ENCODE results near the gene ATP8A2.

The ATP8A2 gene

GRCh38 chr13:25420161-25420560 is 48.4 kb downstream of the ATP8A2 start:
- H3K4me3 ChIP-seq (ENCODE audit: low read length in 2 of 2), result no peak overlapping the region
- no peaks in the 10 kb centered on the region for H3K4me1 ChIP-seq (ENCODE audit: control insufficient read depth, insufficient read depth, low read length)
- H3K9me3 ChIP-seq (ENCODE audit: control insufficient read depth in 2 of 2, low read length in 2 of 2), result no peaks in the 10 kb centered on the region
- peaks cover 0 to 4% of the 10 kb centered on the region in 2 donors for H3K27me3 ChIP-seq (ENCODE audit: control insufficient read depth in 1 of 2, insufficient read depth in 2 of 2, low read length in 2 of 2)
- H3K27ac ChIP-seq (ENCODE audit: low read length), result no peak overlapping the region
- no peaks in the 10 kb centered on the region for H3K36me3 ChIP-seq (ENCODE audit: control insufficient read depth in 2 of 2, insufficient read depth in 2 of 2, low read length in 2 of 2)
- H3K9ac ChIP-seq (ENCODE audit: low read length in 2 of 2), result no peak overlapping the region

GRCh38 chr13:25421612-25422011 is 49.8 kb downstream of the ATP8A2 start:
- no peaks in the 10 kb centered on the region for H3K9me3 ChIP-seq (ENCODE audit: control insufficient read depth in 2 of 2, low read length in 2 of 2)
- H3K36me3 ChIP-seq (ENCODE audit: control insufficient read depth in 2 of 2, insufficient read depth in 2 of 2, low read length in 2 of 2), result no peaks in the 10 kb centered on the region
- H3K27me3 ChIP-seq (ENCODE audit: control insufficient read depth in 1 of 2, insufficient read depth in 2 of 2, low read length in 2 of 2), result peaks cover 0 to 3% of the 10 kb centered on the region in 2 donors
- no peak overlapping the region for H3K9ac ChIP-seq (ENCODE audit: low read length in 2 of 2)
- H3K4me3 ChIP-seq (ENCODE audit: low read length in 2 of 2), result no peak overlapping the region
- no peak overlapping the region for H3K27ac ChIP-seq (ENCODE audit: low read length)
- no peaks in the 10 kb centered on the region for H3K4me1 ChIP-seq (ENCODE audit: control insufficient read depth, insufficient read depth, low read length)

GRCh38 chr13:25422153-25422552 is 50.4 kb downstream of the ATP8A2 start:
- Histone ChIP-seq H3K27ac (ENCODE audit: low read length) (no peak overlapping the region), H3K4me3 (ENCODE audit: low read length in 2 of 2) (no peak overlapping the region), H3K36me3 (ENCODE audit: control insufficient read depth in 2 of 2, insufficient read depth in 2 of 2, low read length in 2 of 2) (no peaks in the 10 kb centered on the region), H3K9me3 (ENCODE audit: control insufficient read depth in 2 of 2, low read length in 2 of 2) (no peaks in the 10 kb centered on the region), H3K4me1 (ENCODE audit: control insufficient read depth, insufficient read depth, low read length) (no peaks in the 10 kb centered on the region), H3K27me3 (ENCODE audit: control insufficient read depth in 1 of 2, insufficient read depth in 2 of 2, low read length in 2 of 2) (peaks cover 0 to 3% of the 10 kb centered on the region in 2 donors), H3K9ac (ENCODE audit: low read length in 2 of 2) (no peak overlapping the region)

- H3K36me3 ChIP-seq (ENCODE audit: control insufficient read depth in 2 of 2, insufficient read depth in 2 of 2, low read length in 2 of 2), result no peaks in the 10 kb centered on the region
- H3K4me1 ChIP-seq (ENCODE audit: control insufficient read depth, insufficient read depth, low read length), result no peaks in the 10 kb centered on the region
- no peaks in the 10 kb centered on the region for H3K9me3 ChIP-seq (ENCODE audit: control insufficient read depth in 2 of 2, low read length in 2 of 2)
These were observed 52.1 kb downstream of the ATP8A2 start for GRCh38 chr13:25423831-25424230.

GRCh38 chr13:25429466-25429865 is 57.7 kb downstream of the ATP8A2 start:
- peaks cover 0 to 4% of the 10 kb centered on the region in 2 donors for H3K27me3 ChIP-seq (ENCODE audit: control insufficient read depth in 1 of 2, insufficient read depth in 2 of 2, low read length in 2 of 2)
- H3K4me3 ChIP-seq (ENCODE audit: low read length in 2 of 2), result no peak overlapping the region

More at GRCh38 chr13:25423831-25424230, 52.1 kb downstream of the ATP8A2 start:
- H3K9ac ChIP-seq (ENCODE audit: low read length in 2 of 2), result no peak overlapping the region
- H3K27me3 ChIP-seq (ENCODE audit: control insufficient read depth in 1 of 2, insufficient read depth in 2 of 2, low read length in 2 of 2), result peaks cover 0 to 1% of the 10 kb centered on the region in 2 donors
- no peak overlapping the region for H3K27ac ChIP-seq (ENCODE audit: low read length)
- no peak overlapping the region for H3K4me3 ChIP-seq (ENCODE audit: low read length in 2 of 2)

GRCh38 chr13:25432691-25433090 is 60.9 kb downstream of the ATP8A2 start:
- Histone ChIP-seq H3K4me1 (ENCODE audit: control insufficient read depth, insufficient read depth, low read length) (no peaks in the 10 kb centered on the region), H3K27ac (ENCODE audit: low read length) (no peak overlapping the region), H3K36me3 (ENCODE audit: control insufficient read depth in 2 of 2, insufficient read depth in 2 of 2, low read length in 2 of 2) (no peaks in the 10 kb centered on the region), H3K9ac (ENCODE audit: low read length in 2 of 2) (no peak overlapping the region), H3K4me3 (ENCODE audit: low read length in 2 of 2) (no peak overlapping the region), H3K9me3 (ENCODE audit: control insufficient read depth in 2 of 2, low read length in 2 of 2) (no peaks in the 10 kb centered on the region), H3K27me3 (ENCODE audit: control insufficient read depth in 1 of 2, insufficient read depth in 2 of 2, low read length in 2 of 2) (peaks cover 0 to 4% of the 10 kb centered on the region in 2 donors)

More at GRCh38 chr13:25429466-25429865, 57.7 kb downstream of the ATP8A2 start:
- Histone ChIP-seq H3K9ac (ENCODE audit: low read length in 2 of 2) (no peak overlapping the region), H3K4me1 (ENCODE audit: control insufficient read depth, insufficient read depth, low read length) (no peaks in the 10 kb centered on the region), H3K9me3 (ENCODE audit: control insufficient read depth in 2 of 2, low read length in 2 of 2) (no peaks in the 10 kb centered on the region), H3K27ac (ENCODE audit: low read length) (no peak overlapping the region), H3K36me3 (ENCODE audit: control insufficient read depth in 2 of 2, insufficient read depth in 2 of 2, low read length in 2 of 2) (no peaks in the 10 kb centered on the region)

- H3K36me3 ChIP-seq (ENCODE audit: control insufficient read depth in 2 of 2, insufficient read depth in 2 of 2, low read length in 2 of 2), result no peaks in the 10 kb centered on the region
- no peak overlapping the region for H3K27ac ChIP-seq (ENCODE audit: low read length)
- no peak overlapping the region for H3K4me3 ChIP-seq (ENCODE audit: low read length in 2 of 2)
- no peaks in the 10 kb centered on the region for H3K27me3 ChIP-seq (ENCODE audit: control insufficient read depth in 1 of 2, insufficient read depth in 2 of 2, low read length in 2 of 2)
- no peaks in the 10 kb centered on the region for H3K4me1 ChIP-seq (ENCODE audit: control insufficient read depth, insufficient read depth, low read length)
- H3K9me3 ChIP-seq (ENCODE audit: control insufficient read depth in 2 of 2, low read length in 2 of 2), result no peaks in the 10 kb centered on the region
- no peak overlapping the region for H3K9ac ChIP-seq (ENCODE audit: low read length in 2 of 2)
These were observed 68.3 kb downstream of the ATP8A2 start for GRCh38 chr13:25440061-25440460.

- Histone ChIP-seq H3K27ac (ENCODE audit: low read length) (no peak overlapping the region), H3K9me3 (ENCODE audit: control insufficient read depth in 2 of 2, low read length in 2 of 2) (peaks cover 0 to 12% of the 10 kb centered on the region in 2 donors), H3K4me3 (ENCODE audit: low read length in 2 of 2) (no peak overlapping the region), H3K36me3 (ENCODE audit: control insufficient read depth in 2 of 2, insufficient read depth in 2 of 2, low read length in 2 of 2) (no peaks in the 10 kb centered on the region), H3K4me1 (ENCODE audit: control insufficient read depth, insufficient read depth, low read length) (no peaks in the 10 kb centered on the region), H3K9ac (ENCODE audit: low read length in 2 of 2) (no peak overlapping the region), H3K27me3 (ENCODE audit: control insufficient read depth in 1 of 2, insufficient read depth in 2 of 2, low read length in 2 of 2) (no peaks in the 10 kb centered on the region)
These were observed 74.5 kb downstream of the ATP8A2 start for GRCh38 chr13:25446261-25446660.

GRCh38 chr13:25447396-25447795 is 75.6 kb downstream of the ATP8A2 start:
- Histone ChIP-seq H3K36me3 (ENCODE audit: control insufficient read depth in 2 of 2, insufficient read depth in 2 of 2, low read length in 2 of 2) (no peaks in the 10 kb centered on the region), H3K27ac (ENCODE audit: low read length) (no peak overlapping the region), H3K4me3 (ENCODE audit: low read length in 2 of 2) (no peak overlapping the region), H3K4me1 (ENCODE audit: control insufficient read depth, insufficient read depth, low read length) (no peaks in the 10 kb centered on the region), H3K9ac (ENCODE audit: low read length in 2 of 2) (no peak overlapping the region), H3K9me3 (ENCODE audit: control insufficient read depth in 2 of 2, low read length in 2 of 2) (peaks cover 0 to 12% of the 10 kb centered on the region in 2 donors), H3K27me3 (ENCODE audit: control insufficient read depth in 1 of 2, insufficient read depth in 2 of 2, low read length in 2 of 2) (no peaks in the 10 kb centered on the region)

GRCh38 chr13:25453850-25454365 is 82.1 kb downstream of the ATP8A2 start:
- Histone ChIP-seq H3K9ac (ENCODE audit: low read length in 2 of 2) (no peak overlapping the region), H3K27me3 (ENCODE audit: control insufficient read depth in 1 of 2, insufficient read depth in 2 of 2, low read length in 2 of 2) (peaks cover 0 to 2% of the 10 kb centered on the region in 2 donors), H3K36me3 (ENCODE audit: control insufficient read depth in 2 of 2, insufficient read depth in 2 of 2, low read length in 2 of 2) (no peaks in the 10 kb centered on the region), H3K9me3 (ENCODE audit: control insufficient read depth in 2 of 2, low read length in 2 of 2) (no peaks in the 10 kb centered on the region), H3K27ac (ENCODE audit: low read length) (no peak overlapping the region), H3K4me1 (ENCODE audit: control insufficient read depth, insufficient read depth, low read length) (no peaks in the 10 kb centered on the region), H3K4me3 (ENCODE audit: low read length in 2 of 2) (no peak overlapping the region)

GRCh38 chr13:25455146-25455545 is 83.4 kb downstream of the ATP8A2 start:
- no peaks in the 10 kb centered on the region for H3K4me1 ChIP-seq (ENCODE audit: control insufficient read depth, insufficient read depth, low read length)
- no peak overlapping the region for H3K27ac ChIP-seq (ENCODE audit: low read length)
- no peaks in the 10 kb centered on the region for H3K9me3 ChIP-seq (ENCODE audit: control insufficient read depth in 2 of 2, low read length in 2 of 2)
- no peak overlapping the region for H3K9ac ChIP-seq (ENCODE audit: low read length in 2 of 2)
- peaks cover 0 to 2% of the 10 kb centered on the region in 2 donors for H3K27me3 ChIP-seq (ENCODE audit: control insufficient read depth in 1 of 2, insufficient read depth in 2 of 2, low read length in 2 of 2)
- no peak overlapping the region for H3K4me3 ChIP-seq (ENCODE audit: low read length in 2 of 2)
- no peaks in the 10 kb centered on the region for H3K36me3 ChIP-seq (ENCODE audit: control insufficient read depth in 2 of 2, insufficient read depth in 2 of 2, low read length in 2 of 2)
